Activated B cell treated with CpG ODN at 0.5 μM for 24 hours (primary cell): ENCODE data around the gene IVNS1ABP. TPM values are rescaled to one million over a fixed set of nuclear protein-coding genes. Genes with fewer than 3 reads are reported as not detected.

Experiments
- ATAC-seq: fragments of 200-7000 bp; cut with Tn5 transposase; one replicate; pipeline ENCODE4 v1.10.0; 2021; ENCODE audit warnings: low read depth, mild to moderate bottlenecking, moderate library complexity
- CTCF ChIA-PET: fragments of 350-600 bp; sonication (Branson Sonifier 250); formaldehyde crosslinking; loops from one replicate; lab custom pipeline; 2021; ENCODE audit warnings: antibody characterized with exemption; lab: Charles Lee
- POLR2A ChIA-PET: fragments of 350-600 bp; sonication (Branson Sonifier 250); formaldehyde crosslinking; loops from one replicate; lab custom pipeline; 2021; ENCODE audit warnings: antibody characterized with exemption; lab: Charles Lee
- DNase-seq: peaks from one replicate; pipeline ENCODE4 v3.0.0; 2022
- H3K27ac Mint-ChIP-seq: one replicate; pipeline ENCODE4 v1.8.0; 2020; ENCODE audit warnings: mixed read lengths
- H3K27me3 Mint-ChIP-seq: one replicate; pipeline ENCODE4 v1.8.0; 2021; ENCODE audit warnings: mixed read lengths
- H3K36me3 Mint-ChIP-seq: one replicate; pipeline ENCODE4 v1.8.0; 2021; ENCODE audit warnings: low read depth, mixed read lengths
- H3K4me1 Mint-ChIP-seq: one replicate; pipeline ENCODE4 v1.8.0; 2021; ENCODE audit warnings: mixed read lengths
- H3K4me3 Mint-ChIP-seq: one replicate; pipeline ENCODE4 v1.8.0; 2020; ENCODE audit warnings: mild to moderate bottlenecking, mixed read lengths
- H3K9me3 Mint-ChIP-seq: one replicate; pipeline ENCODE4 v1.8.0; 2020; ENCODE audit warnings: mixed read lengths
- CTCF ChIP-seq: fragments of 200-600 bp; IDR thresholded peaks from one replicate; pipeline ENCODE4 v1.8.0; 2022; ENCODE audit warnings: antibody characterized with exemption, mild to moderate bottlenecking
- intact Hi-C: fragments of 100-400 bp; cut with micrococcal nuclease; formaldehyde crosslinking; loops from one replicate; pipeline ENCODE4 v1.15.1; 2024
- total RNA-seq: library from RNA; stranded (reverse); gene quantifications from 2 replicates; pipeline ENCODE4 v1.2.3, GENCODE V29; 2022

Gene IVNS1ABP
- total RNA-seq, 1 donor from 2014 or later, result 149 TPM

DNA sequence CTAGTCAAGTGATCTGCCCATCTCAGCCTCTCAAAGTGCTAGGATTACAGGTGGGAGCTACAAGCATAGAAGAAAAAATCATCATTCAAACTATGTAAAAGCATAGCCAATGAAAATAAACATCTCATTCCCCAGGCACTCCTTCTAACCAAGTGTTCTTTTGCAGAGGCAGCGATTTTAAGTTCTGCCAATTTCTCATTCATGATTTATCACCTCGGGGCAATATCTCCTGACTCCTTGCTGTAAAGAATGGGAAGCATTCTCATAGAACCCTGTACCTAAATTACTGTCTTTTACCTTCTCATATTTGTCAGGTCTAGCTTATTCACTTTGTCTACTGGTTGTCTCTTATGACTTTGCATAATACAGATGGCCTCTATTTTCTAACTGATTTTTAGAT is 32.5 kb upstream of the IVNS1ABP start:
- no peak for DNase-seq
- H3K9me3 Mint-ChIP-seq, result no peaks in the 10 kb centered on the region
- intact Hi-C loops, result no loop called here
- H3K4me3 Mint-ChIP-seq, result no peak overlapping the region
- no peaks in the 10 kb centered on the region for H3K27me3 Mint-ChIP-seq
- POLR2A ChIA-PET, result no interaction called here
- H3K4me1 Mint-ChIP-seq, result peaks cover 22% of the 10 kb centered on the region
- H3K36me3 Mint-ChIP-seq, result no peaks in the 10 kb centered on the region
- no peak overlapping the region for H3K27ac Mint-ChIP-seq
- no peak for TF ChIP-seq CTCF
- no peak for ATAC-seq
- CTCF ChIA-PET, result no interaction called here

GRCh38 chr1:185348985-185349384 is 31.9 kb upstream of the IVNS1ABP start:
- ATAC-seq (no peak), DNase-seq (no peak)
- H3K4me1 Mint-ChIP-seq, result peaks cover 22% of the 10 kb centered on the region
- H3K4me3 Mint-ChIP-seq, result no peak overlapping the region
- POLR2A ChIA-PET, result no interaction called here
- CTCF ChIA-PET, result no interaction called here
- H3K9me3 Mint-ChIP-seq, result no peaks in the 10 kb centered on the region
- no peak overlapping the region for H3K27ac Mint-ChIP-seq
- no peaks in the 10 kb centered on the region for H3K36me3 Mint-ChIP-seq
- H3K27me3 Mint-ChIP-seq, result no peaks in the 10 kb centered on the region
- TF ChIP-seq CTCF, result no peak
- intact Hi-C loops, result no loop called here

- H3K36me3 Mint-ChIP-seq, result no peaks in the 10 kb centered on the region
- DNase-seq, result no peak
- CTCF ChIA-PET, result no interaction called here
These were observed 31.3 kb upstream of the IVNS1ABP start for GRCh38 chr1:185348296-185348695.

DNA sequence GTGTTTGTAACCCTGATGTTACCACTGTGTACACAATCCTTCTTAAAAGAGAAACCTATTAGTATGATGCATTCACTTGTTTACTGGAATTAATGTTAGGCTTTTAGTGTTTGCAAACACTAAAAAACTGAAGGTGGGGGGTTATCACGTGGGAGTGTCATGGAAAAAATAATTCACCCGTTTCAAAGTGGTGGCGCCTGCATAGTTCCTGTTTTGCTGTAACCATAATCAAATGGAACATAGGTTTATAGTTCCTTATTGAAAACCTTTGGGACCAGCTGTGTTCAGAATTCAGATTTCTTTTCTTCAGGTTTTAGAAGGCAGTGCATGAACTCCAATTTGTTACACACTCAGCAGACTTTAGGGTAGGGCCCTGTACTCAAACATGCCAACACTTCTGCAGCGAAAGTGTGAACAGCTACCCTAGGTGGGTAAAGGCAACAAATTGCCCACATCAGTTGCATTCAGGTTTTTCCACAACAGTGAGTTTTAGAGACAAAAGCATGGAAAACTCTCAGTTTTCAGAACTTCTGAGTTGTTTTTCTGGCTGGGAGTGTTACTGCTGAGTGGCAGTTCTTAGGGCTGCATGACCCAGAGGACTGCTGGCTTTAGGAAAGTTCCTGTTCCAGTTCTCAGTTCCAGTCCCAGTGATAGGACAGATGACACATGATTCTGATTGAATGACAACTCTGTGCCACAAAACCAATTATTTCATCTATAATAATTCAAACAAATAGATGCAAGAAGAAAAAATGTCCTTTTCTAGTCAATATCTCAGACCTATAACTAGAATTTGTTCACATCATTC is 29.1 kb upstream of the IVNS1ABP start:
- peak overlapping the region; percentile 24 for H3K27ac Mint-ChIP-seq
- CTCF ChIA-PET, result no interaction called here
- peak overlapping the region; percentile 47 for H3K4me3 Mint-ChIP-seq

More at GRCh38 chr1:185348296-185348695, 31.3 kb upstream of the IVNS1ABP start:
- no peaks in the 10 kb centered on the region for H3K9me3 Mint-ChIP-seq
- no peak for ATAC-seq
- intact Hi-C loops, result no loop called here
- H3K4me3 Mint-ChIP-seq, result no peak overlapping the region
- TF ChIP-seq CTCF, result no peak
- peaks cover 22% of the 10 kb centered on the region for H3K4me1 Mint-ChIP-seq
- H3K27me3 Mint-ChIP-seq, result no peaks in the 10 kb centered on the region
- POLR2A ChIA-PET, result no interaction called here
- H3K27ac Mint-ChIP-seq, result no peak overlapping the region

More for the DNA sequence above, 29.1 kb upstream of the IVNS1ABP start:
- no peaks in the 10 kb centered on the region for H3K9me3 Mint-ChIP-seq
- H3K36me3 Mint-ChIP-seq, result no peaks in the 10 kb centered on the region
- DNase-seq, result no peak
- intact Hi-C loops, result loop anchor here (1.0 to 2.0 kb wide), 2 partner anchors 29 to 61 kb away; partner anchors contain the start of gene IVNS1ABP
- ATAC-seq, result peak; percentile 79
- POLR2A ChIA-PET, result interaction anchor here (0.6 to 2.0 kb wide), 3 partner anchors 19 to 29 kb away, joined by 4 to 6 read pairs (median 5); partner anchors contain the start of gene IVNS1ABP
- no peak for TF ChIP-seq CTCF
- H3K27me3 Mint-ChIP-seq, result no peaks in the 10 kb centered on the region
- peaks cover 29% of the 10 kb centered on the region for H3K4me1 Mint-ChIP-seq
